ENCODE results near the gene PKHD1.

The PKHD1 gene

DNA sequence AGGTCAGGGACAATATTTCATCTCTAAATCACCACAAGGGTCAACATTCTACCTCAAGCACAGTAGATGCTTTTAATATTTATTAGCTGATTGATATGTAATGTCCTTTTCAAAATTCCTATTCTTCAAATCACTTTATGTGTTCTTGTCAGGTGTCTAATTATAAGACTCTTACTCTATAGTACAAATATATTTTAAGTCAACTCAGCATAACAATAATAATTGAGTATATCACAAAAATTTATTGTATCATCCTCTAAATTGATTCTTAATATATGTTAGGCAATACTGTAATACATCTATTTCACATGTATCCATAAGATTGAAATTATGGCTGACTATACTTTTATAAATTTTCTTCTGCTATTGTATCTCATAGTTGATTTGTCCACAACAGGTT lies 423.9 kb downstream of the PKHD1 start:
- no peak for TF ChIP-seq CTCF (conservative IDR thresholded peaks at IDR 0.05; ENCODE audit: low read depth, low read length)
- no peak overlapping the region for H3K4me3 ChIP-seq (ENCODE audit: low read length)
- no peak for DNase-seq (ENCODE audit: low read depth)

DNA sequence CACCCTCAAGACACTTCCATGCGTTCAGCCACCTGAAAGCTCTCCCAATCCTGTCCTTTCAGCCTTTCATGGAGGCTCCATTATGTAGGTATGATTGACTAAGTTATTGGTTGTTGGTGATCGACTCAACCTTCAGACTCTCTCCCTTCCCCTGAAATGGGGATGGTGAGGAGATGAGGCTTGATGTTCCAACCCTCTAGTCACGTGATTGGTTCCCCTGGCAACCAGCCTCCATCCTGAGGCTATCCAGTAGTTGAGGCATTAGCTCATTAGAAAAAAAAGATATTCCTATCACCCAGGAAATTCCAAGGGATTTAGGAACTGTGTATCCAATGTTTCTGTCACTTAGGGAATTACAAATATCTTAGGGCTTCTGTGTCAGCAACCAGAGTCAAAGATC lies 426.6 kb downstream of the PKHD1 start:
- no peak overlapping the region for H3K4me3 ChIP-seq (ENCODE audit: low read length)
- TF ChIP-seq CTCF (conservative IDR thresholded peaks at IDR 0.05; ENCODE audit: low read depth, low read length) = no peak
- no peak for DNase-seq (ENCODE audit: low read depth)

DNA sequence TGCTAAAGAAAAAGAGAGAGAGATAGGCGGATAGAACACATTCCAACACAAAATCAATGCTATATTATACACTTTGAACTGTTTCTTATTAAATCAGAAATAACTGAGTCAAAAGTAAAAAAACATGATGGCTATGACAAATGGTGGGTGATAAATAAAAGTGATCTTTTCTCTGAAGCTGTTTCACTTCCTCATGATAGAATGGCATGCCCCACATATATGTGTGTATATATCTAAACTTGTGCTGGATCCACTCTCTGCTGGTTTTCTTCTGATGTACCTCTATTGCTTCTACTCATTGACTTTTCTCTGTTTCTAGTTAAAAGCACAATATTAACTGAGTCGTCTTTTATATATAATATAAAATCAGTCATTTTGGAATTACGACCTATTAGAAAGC lies 429.9 kb downstream of the PKHD1 start:
- DNase-seq (ENCODE audit: low read depth) = no peak
- no peak for TF ChIP-seq CTCF (conservative IDR thresholded peaks at IDR 0.05; ENCODE audit: low read depth, low read length)
- H3K4me3 ChIP-seq (ENCODE audit: low read length) = no peak overlapping the region

- TF ChIP-seq CTCF (conservative IDR thresholded peaks at IDR 0.05; ENCODE audit: low read depth, low read length) = no peak
- no peak overlapping the region for H3K4me3 ChIP-seq (ENCODE audit: low read length)
- no peak for DNase-seq (ENCODE audit: low read depth)
Measured at GRCh38 chr6:51655517-51655916, 431.9 kb downstream of the PKHD1 start.

DNA sequence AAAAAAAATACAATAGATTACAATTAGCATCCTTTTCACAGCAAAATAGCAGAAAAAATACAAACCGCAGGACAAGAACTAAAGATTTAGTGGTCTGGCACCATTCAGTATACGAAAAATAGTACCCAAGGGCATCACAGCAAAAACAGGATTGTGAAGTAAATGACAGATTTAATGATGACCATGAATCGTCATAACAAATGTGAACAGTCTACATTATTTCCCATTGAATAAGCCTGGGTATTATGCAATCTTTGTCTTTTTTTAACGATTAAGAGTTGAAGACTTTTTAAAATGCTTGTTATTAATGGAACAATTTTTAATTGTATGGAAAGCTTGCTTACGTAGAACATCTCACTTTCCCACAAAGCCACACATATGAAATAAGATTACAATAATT lies 432.8 kb downstream of the PKHD1 start:
- no peak for TF ChIP-seq CTCF (conservative IDR thresholded peaks at IDR 0.05; ENCODE audit: low read depth, low read length)
- H3K4me3 ChIP-seq (ENCODE audit: low read length) = no peak overlapping the region
- DNase-seq (ENCODE audit: low read depth) = no peak

GRCh38 chr6:51651132-51651817 lies 436.1 kb downstream of the PKHD1 start:
- TF ChIP-seq CTCF (conservative IDR thresholded peaks at IDR 0.05; ENCODE audit: low read depth, low read length) = no peak
- no peak overlapping the region for H3K4me3 ChIP-seq (ENCODE audit: low read length)
- no peak for DNase-seq (ENCODE audit: low read depth)

- TF ChIP-seq CTCF (conservative IDR thresholded peaks at IDR 0.05; ENCODE audit: low read depth, low read length) = no peak
- H3K4me3 ChIP-seq (ENCODE audit: low read length) = no peak overlapping the region
- DNase-seq (ENCODE audit: low read depth) = no peak
Measured at GRCh38 chr6:51648774-51649173, 438.6 kb downstream of the PKHD1 start.

Measured in retinal pigment epithelial cell (primary cell).